ENCODE data around the gene WDR35.
A peak's percentile ranks its signal among the peaks of the same experiment; 100 is the strongest.

DNA sequence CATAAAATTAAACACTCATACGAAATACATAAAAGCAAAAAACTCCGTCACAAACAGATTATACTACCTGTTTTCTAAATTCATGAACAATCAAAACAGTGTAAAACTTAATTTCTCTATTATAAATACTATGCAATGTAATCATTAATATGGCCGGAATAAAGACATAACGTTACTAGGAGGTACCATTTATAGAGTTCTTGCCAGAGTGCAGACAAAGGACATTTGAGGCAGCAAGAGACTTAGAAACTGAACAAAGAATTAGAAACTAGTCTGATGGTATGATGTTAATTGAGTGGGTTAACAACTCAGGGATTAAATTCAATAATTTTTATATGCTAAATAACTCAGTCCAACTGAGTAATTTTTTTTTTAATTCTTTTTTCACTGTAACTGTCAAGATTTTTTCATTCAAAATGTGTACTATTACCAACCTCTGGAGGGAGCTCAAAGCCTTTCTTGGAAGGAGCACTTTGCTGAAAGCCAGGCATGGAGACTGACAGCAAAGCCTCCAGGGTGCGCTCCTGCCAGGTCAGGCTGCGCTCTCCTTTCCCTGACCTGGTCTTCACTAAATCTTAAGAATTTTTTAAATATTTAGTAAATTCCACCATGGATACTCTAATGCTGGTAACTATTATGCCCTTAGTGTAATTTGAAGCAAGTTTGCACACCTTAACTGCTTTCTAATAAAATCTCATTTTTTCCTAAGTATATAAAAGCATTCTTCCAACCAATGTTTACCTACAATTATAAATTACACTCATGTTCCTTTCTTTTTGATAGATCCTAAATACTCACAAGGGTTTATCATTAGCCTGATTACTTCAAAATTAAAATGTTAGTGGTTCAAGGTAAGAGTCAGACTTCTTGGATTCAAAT lies 34.1 kb downstream of the WDR35 start:
- no peak for TF ChIP-seq POLR2A (IDR thresholded peaks at IDR 0.05)
- TF ChIP-seq, protein P1, sequence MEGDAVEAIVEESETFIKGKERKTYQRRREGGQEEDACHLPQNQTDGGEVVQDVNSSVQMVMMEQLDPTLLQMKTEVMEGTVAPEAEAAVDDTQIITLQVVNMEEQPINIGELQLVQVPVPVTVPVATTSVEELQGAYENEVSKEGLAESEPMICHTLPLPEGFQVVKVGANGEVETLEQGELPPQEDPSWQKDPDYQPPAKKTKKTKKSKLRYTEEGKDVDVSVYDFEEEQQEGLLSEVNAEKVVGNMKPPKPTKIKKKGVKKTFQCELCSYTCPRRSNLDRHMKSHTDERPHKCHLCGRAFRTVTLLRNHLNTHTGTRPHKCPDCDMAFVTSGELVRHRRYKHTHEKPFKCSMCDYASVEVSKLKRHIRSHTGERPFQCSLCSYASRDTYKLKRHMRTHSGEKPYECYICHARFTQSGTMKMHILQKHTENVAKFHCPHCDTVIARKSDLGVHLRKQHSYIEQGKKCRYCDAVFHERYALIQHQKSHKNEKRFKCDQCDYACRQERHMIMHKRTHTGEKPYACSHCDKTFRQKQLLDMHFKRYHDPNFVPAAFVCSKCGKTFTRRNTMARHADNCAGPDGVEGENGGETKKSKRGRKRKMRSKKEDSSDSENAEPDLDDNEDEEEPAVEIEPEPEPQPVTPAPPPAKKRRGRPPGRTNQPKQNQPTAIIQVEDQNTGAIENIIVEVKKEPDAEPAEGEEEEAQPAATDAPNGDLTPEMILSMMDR (IDR thresholded peaks at IDR 0.05): peak; percentile 55 to 68 (median 64)

Data from testis (tissue), 2 donors.